ENCODE data around the gene MPG.
"Not testable (repeated sequence)": the region's sequence is repeated elsewhere in the genome, so short reads cannot be mapped to it uniquely, and the experiment has no call there.

MPG gene

GRCh38 chr16:114327-114726, 36.3 kb downstream of the MPG start:
- DNase-seq: no peak

- no peak for DNase-seq
Measured at GRCh38 chr16:116015-116414, 38.0 kb downstream of the MPG start.

GRCh38 chr16:117379-118365, 39.6 kb downstream of the MPG start:
- peak; percentile 59 for DNase-seq

- no peak for DNase-seq
Measured at GRCh38 chr16:118857-119256, 40.8 kb downstream of the MPG start.

GRCh38 chr16:119295-119694, 41.3 kb downstream of the MPG start:
- no peak for DNase-seq

GRCh38 chr16:119835-120491, 41.9 kb downstream of the MPG start:
- no peak for DNase-seq

- DNase-seq: no peak
Measured at GRCh38 chr16:120756-121155, 42.7 kb downstream of the MPG start.

GRCh38 chr16:122361-122760, 44.3 kb downstream of the MPG start:
- DNase-seq: no peak

GRCh38 chr16:123558-124350, 45.7 kb downstream of the MPG start:
- not testable (repeated sequence) for DNase-seq

GRCh38 chr16:125011-125410, 47.0 kb downstream of the MPG start:
- DNase-seq: no peak

- DNase-seq: no peak
Measured at GRCh38 chr16:129075-129474, 51.0 kb downstream of the MPG start.

- no peak for DNase-seq
Measured at GRCh38 chr16:130533-131173, 52.6 kb downstream of the MPG start.

GRCh38 chr16:132120-132519, 54.1 kb downstream of the MPG start:
- DNase-seq: no peak

- no peak for DNase-seq
Measured at GRCh38 chr16:133716-134115, 55.7 kb downstream of the MPG start.

Data from NCI-H1092 treated with DMSO at 0.1 percent for 48 hours (cell line).